ENCODE results near the gene RGS7.

Gene RGS7

DNA sequence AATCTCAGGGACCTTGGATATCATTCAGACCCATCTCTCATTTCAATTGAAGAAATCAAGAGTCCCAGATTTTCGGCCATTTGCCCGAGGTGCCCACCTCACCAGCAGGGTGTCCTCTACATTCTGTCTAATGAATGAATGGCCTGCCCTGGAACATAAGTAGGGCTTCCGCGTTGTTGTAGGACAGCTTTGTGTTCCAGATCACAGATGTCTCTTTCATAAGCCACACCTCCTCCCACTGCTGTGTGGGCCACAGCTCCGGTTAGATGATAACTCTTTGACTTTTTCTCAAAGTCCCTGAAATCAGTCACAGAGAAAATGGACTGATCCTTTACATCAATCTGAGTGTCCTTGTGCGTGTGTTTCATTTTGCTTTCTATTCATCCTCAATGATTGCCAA is 144.4 kb downstream of the RGS7 start:
- H3K14ac ChIP-seq (ENCODE audit: low read length) = no peak overlapping the region
- H3K27me3 ChIP-seq (ENCODE audit: control insufficient read depth in 3 of 3, insufficient read depth in 3 of 3, low read depth in 1 of 3, low read length in 3 of 3) = no peaks in the 10 kb centered on the region
- no peak overlapping the region for H3K4me2 ChIP-seq (ENCODE audit: insufficient read depth, low read length, poor library complexity, severe bottlenecking)
- no peak overlapping the region for H3K4ac ChIP-seq (ENCODE audit: low read length)
- no peak overlapping the region for H3K18ac ChIP-seq (ENCODE audit: low read length)
- no CpG with 5 or more reads among the region's 6 CpGs for WGBS, 2 donors (ENCODE audit: extremely low coverage in 2 of 2, insufficient read length in 2 of 2, insufficient replicate concordance in 1 of 2)
- no peaks in the 10 kb centered on the region for H3K4me1 ChIP-seq (ENCODE audit: control insufficient read depth in 2 of 2, insufficient read depth in 1 of 2, low read depth in 1 of 2, low read length in 2 of 2)
- H3K9ac ChIP-seq (ENCODE audit: low read depth, low read length, poor library complexity) = no peak overlapping the region
- no peak overlapping the region for H2BK120ac ChIP-seq (ENCODE audit: low read depth, low read length)
- H2BK5ac ChIP-seq (ENCODE audit: low read length) = no peak overlapping the region
- H3K23ac ChIP-seq (ENCODE audit: low read depth, low read length, poor library complexity) = no peak overlapping the region
- no peak overlapping the region for H2BK15ac ChIP-seq (ENCODE audit: low read length)
- no peak for DNase-seq (ENCODE audit: low spot score)
- H2AK5ac ChIP-seq (ENCODE audit: low read depth, low read length) = no peak overlapping the region
- H3K27ac ChIP-seq (replicated peaks; ENCODE audit: low read length) = no peak overlapping the region
- H2AFZ ChIP-seq (ENCODE audit: low read length) = no peak overlapping the region
- H4K8ac ChIP-seq (ENCODE audit: low read depth, low read length) = no peak overlapping the region
- no peaks in the 10 kb centered on the region for H3K36me3 ChIP-seq (replicated peaks in 1 of 2; ENCODE audit: control insufficient read depth in 2 of 2, insufficient read depth in 2 of 2, low read length in 2 of 2)
- no peak overlapping the region for H3K4me3 ChIP-seq (ENCODE audit: low read length in 2 of 2)
- no peaks in the 10 kb centered on the region for H3K9me3 ChIP-seq (replicated peaks in 1 of 2; ENCODE audit: control insufficient read depth in 2 of 2, insufficient read depth in 1 of 2, low read depth in 1 of 2, low read length in 2 of 2)
- H4K91ac ChIP-seq (ENCODE audit: low read depth, low read length, poor library complexity) = no peak overlapping the region
- H3K79me1 ChIP-seq (ENCODE audit: low read depth, low read length) = no peaks in the 10 kb centered on the region
- H2BK12ac ChIP-seq (ENCODE audit: low read length) = no peak overlapping the region

DNA sequence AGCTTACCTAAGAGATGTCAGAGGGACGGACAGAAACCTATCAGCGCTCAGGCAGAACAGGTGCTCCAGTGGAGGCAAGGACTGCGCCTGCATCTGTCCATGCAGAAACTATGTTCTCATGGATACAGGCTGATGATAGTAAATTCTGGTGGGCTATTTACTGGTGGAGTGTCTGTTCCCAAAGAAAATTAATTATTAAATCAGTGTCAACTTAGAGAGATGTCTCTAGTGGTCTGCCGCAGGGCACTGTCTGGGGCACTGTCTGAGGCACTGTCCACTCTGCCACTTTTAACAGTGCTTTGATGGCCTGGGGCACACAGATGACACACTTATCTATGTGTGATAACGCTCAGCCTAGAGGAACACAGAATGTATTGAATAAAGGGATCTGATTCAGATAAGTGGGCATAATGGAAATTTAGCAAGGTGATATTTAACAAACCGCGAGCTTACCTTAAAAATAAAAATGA is 148.1 kb downstream of the RGS7 start:
- H2BK12ac ChIP-seq (ENCODE audit: low read length) = no peak overlapping the region
- no CpG with 5 or more reads among the region's 7 CpGs for WGBS, 2 donors (ENCODE audit: extremely low coverage in 2 of 2, insufficient read length in 2 of 2, insufficient replicate concordance in 1 of 2)
- H3K9ac ChIP-seq (ENCODE audit: low read depth, low read length, poor library complexity) = no peak overlapping the region
- no peak overlapping the region for H3K4me3 ChIP-seq (ENCODE audit: low read length in 2 of 2)
- H4K91ac ChIP-seq (ENCODE audit: low read depth, low read length, poor library complexity) = no peak overlapping the region
- no peak overlapping the region for H3K23ac ChIP-seq (ENCODE audit: low read depth, low read length, poor library complexity)
- no peak overlapping the region for H2BK5ac ChIP-seq (ENCODE audit: low read length)
- no peak overlapping the region for H2AK5ac ChIP-seq (ENCODE audit: low read depth, low read length)
- H3K27me3 ChIP-seq (ENCODE audit: control insufficient read depth in 3 of 3, insufficient read depth in 3 of 3, low read depth in 1 of 3, low read length in 3 of 3) = no peaks in the 10 kb centered on the region
- H2BK15ac ChIP-seq (ENCODE audit: low read length) = no peak overlapping the region
- no peaks in the 10 kb centered on the region for H3K9me3 ChIP-seq (replicated peaks in 1 of 2; ENCODE audit: control insufficient read depth in 2 of 2, insufficient read depth in 1 of 2, low read depth in 1 of 2, low read length in 2 of 2)
- H3K36me3 ChIP-seq (replicated peaks in 1 of 2; ENCODE audit: control insufficient read depth in 2 of 2, insufficient read depth in 2 of 2, low read length in 2 of 2) = no peaks in the 10 kb centered on the region
- no peak overlapping the region for H2AFZ ChIP-seq (ENCODE audit: low read length)
- no peak overlapping the region for H4K8ac ChIP-seq (ENCODE audit: low read depth, low read length)
- no peak overlapping the region for H3K18ac ChIP-seq (ENCODE audit: low read length)
- no peaks in the 10 kb centered on the region for H3K79me1 ChIP-seq (ENCODE audit: low read depth, low read length)
- H2BK120ac ChIP-seq (ENCODE audit: low read depth, low read length) = no peak overlapping the region
- no peak overlapping the region for H3K27ac ChIP-seq (replicated peaks; ENCODE audit: low read length)
- no peak for DNase-seq (ENCODE audit: low spot score)
- H3K14ac ChIP-seq (ENCODE audit: low read length) = no peak overlapping the region
- H3K4me1 ChIP-seq (ENCODE audit: control insufficient read depth in 2 of 2, insufficient read depth in 1 of 2, low read depth in 1 of 2, low read length in 2 of 2) = no peaks in the 10 kb centered on the region
- H3K4me2 ChIP-seq (ENCODE audit: insufficient read depth, low read length, poor library complexity, severe bottlenecking) = no peak overlapping the region
- H3K4ac ChIP-seq (ENCODE audit: low read length) = no peak overlapping the region

- Histone ChIP-seq H3K4me3 (ENCODE audit: low read length in 2 of 2) (no peak overlapping the region), H2BK5ac (ENCODE audit: low read length) (no peak overlapping the region), H2AK5ac (ENCODE audit: low read depth, low read length) (no peak overlapping the region), H3K79me1 (ENCODE audit: low read depth, low read length) (no peaks in the 10 kb centered on the region), H3K18ac (ENCODE audit: low read length) (no peak overlapping the region), H3K4me1 (ENCODE audit: control insufficient read depth in 2 of 2, insufficient read depth in 1 of 2, low read depth in 1 of 2, low read length in 2 of 2) (no peaks in the 10 kb centered on the region), H3K27ac (replicated peaks; ENCODE audit: low read length) (no peak overlapping the region), H3K9me3 (replicated peaks in 1 of 2; ENCODE audit: control insufficient read depth in 2 of 2, insufficient read depth in 1 of 2, low read depth in 1 of 2, low read length in 2 of 2) (no peaks in the 10 kb centered on the region), H2BK120ac (ENCODE audit: low read depth, low read length) (no peak overlapping the region), H3K4me2 (ENCODE audit: insufficient read depth, low read length, poor library complexity, severe bottlenecking) (no peak overlapping the region), H2BK15ac (ENCODE audit: low read length) (no peak overlapping the region), H3K27me3 (ENCODE audit: control insufficient read depth in 3 of 3, insufficient read depth in 3 of 3, low read depth in 1 of 3, low read length in 3 of 3) (no peaks in the 10 kb centered on the region), H2AFZ (ENCODE audit: low read length) (no peak overlapping the region), H2BK12ac (ENCODE audit: low read length) (no peak overlapping the region), H4K8ac (ENCODE audit: low read depth, low read length) (no peak overlapping the region), H4K91ac (ENCODE audit: low read depth, low read length, poor library complexity) (no peak overlapping the region), H3K23ac (ENCODE audit: low read depth, low read length, poor library complexity) (no peak overlapping the region), H3K4ac (ENCODE audit: low read length) (no peak overlapping the region), H3K36me3 (replicated peaks in 1 of 2; ENCODE audit: control insufficient read depth in 2 of 2, insufficient read depth in 2 of 2, low read length in 2 of 2) (no peaks in the 10 kb centered on the region), H3K9ac (ENCODE audit: low read depth, low read length, poor library complexity) (no peak overlapping the region), H3K14ac (ENCODE audit: low read length) (no peak overlapping the region)
- no peak for DNase-seq (ENCODE audit: low spot score)
- WGBS, 2 donors (ENCODE audit: extremely low coverage in 2 of 2, insufficient read length in 2 of 2, insufficient replicate concordance in 1 of 2) = no CpG with 5 or more reads among the region's 1 CpG
These were observed 153.2 kb downstream of the RGS7 start for GRCh38 chr1:241203817-241204216.

DNA sequence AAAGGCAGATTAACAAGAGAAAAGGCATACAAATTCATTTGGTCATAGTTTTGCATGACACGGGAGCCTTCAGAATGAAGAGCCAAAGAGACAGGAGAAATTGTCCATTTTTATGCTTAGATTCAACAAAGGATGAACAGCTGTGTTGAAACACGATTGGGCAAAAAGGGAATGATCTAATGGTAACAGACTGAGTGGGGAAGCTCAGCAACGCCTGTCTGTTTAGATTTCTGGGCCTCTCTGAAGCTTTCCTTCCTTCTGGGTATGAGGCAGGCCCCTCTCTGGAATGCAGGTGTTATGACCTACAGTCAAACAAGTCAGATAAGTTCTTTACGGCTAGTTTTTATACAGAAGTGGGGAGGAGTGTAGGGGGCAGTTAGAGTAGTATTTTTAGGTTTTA is 154.6 kb downstream of the RGS7 start:
- no peak for DNase-seq (ENCODE audit: low spot score)
- H2BK120ac ChIP-seq (ENCODE audit: low read depth, low read length) = no peak overlapping the region
- no peaks in the 10 kb centered on the region for H3K27me3 ChIP-seq (ENCODE audit: control insufficient read depth in 3 of 3, insufficient read depth in 3 of 3, low read depth in 1 of 3, low read length in 3 of 3)
- no peak overlapping the region for H3K18ac ChIP-seq (ENCODE audit: low read length)
- H2AK5ac ChIP-seq (ENCODE audit: low read depth, low read length) = no peak overlapping the region
- H3K4me3 ChIP-seq (ENCODE audit: low read length in 2 of 2) = no peak overlapping the region
- no peak overlapping the region for H3K9ac ChIP-seq (ENCODE audit: low read depth, low read length, poor library complexity)
- no peak overlapping the region for H3K14ac ChIP-seq (ENCODE audit: low read length)
- no peaks in the 10 kb centered on the region for H3K79me1 ChIP-seq (ENCODE audit: low read depth, low read length)
- no peaks in the 10 kb centered on the region for H3K9me3 ChIP-seq (replicated peaks in 1 of 2; ENCODE audit: control insufficient read depth in 2 of 2, insufficient read depth in 1 of 2, low read depth in 1 of 2, low read length in 2 of 2)
- no peak overlapping the region for H2BK12ac ChIP-seq (ENCODE audit: low read length)
- no peak overlapping the region for H3K27ac ChIP-seq (replicated peaks; ENCODE audit: low read length)
- H3K4me1 ChIP-seq (ENCODE audit: control insufficient read depth in 2 of 2, insufficient read depth in 1 of 2, low read depth in 1 of 2, low read length in 2 of 2) = no peaks in the 10 kb centered on the region
- H4K8ac ChIP-seq (ENCODE audit: low read depth, low read length) = no peak overlapping the region
- no CpG with 5 or more reads among the region's 4 CpGs for WGBS, 2 donors (ENCODE audit: extremely low coverage in 2 of 2, insufficient read length in 2 of 2, insufficient replicate concordance in 1 of 2)
- H2BK15ac ChIP-seq (ENCODE audit: low read length) = no peak overlapping the region
- H2BK5ac ChIP-seq (ENCODE audit: low read length) = no peak overlapping the region
- no peak overlapping the region for H4K91ac ChIP-seq (ENCODE audit: low read depth, low read length, poor library complexity)
- H3K36me3 ChIP-seq (replicated peaks in 1 of 2; ENCODE audit: control insufficient read depth in 2 of 2, insufficient read depth in 2 of 2, low read length in 2 of 2) = no peaks in the 10 kb centered on the region
- H3K4ac ChIP-seq (ENCODE audit: low read length) = no peak overlapping the region
- H2AFZ ChIP-seq (ENCODE audit: low read length) = no peak overlapping the region
- H3K4me2 ChIP-seq (ENCODE audit: insufficient read depth, low read length, poor library complexity, severe bottlenecking) = no peak overlapping the region
- H3K23ac ChIP-seq (ENCODE audit: low read depth, low read length, poor library complexity) = no peak overlapping the region
